ENCODE measurements around the gene GALNT15. TPM values are rescaled to one million over a fixed set of nuclear protein-coding genes. Genes with fewer than 3 reads are reported as not detected.

Gene GALNT15
- total RNA-seq, 2 experiments from 2014 or later, result not detected

GRCh38 chr3:16145176-16145575, 29.3 kb upstream of the GALNT15 start:
- Mint-ChIP-seq H3K27me3 (no peaks in the 10 kb centered on the region), H3K4me1 (no peaks in the 10 kb centered on the region), H3K9me3 (peaks cover 7% of the 10 kb centered on the region), H3K4me3 (no peak overlapping the region), H3K36me3 (no peaks in the 10 kb centered on the region), H3K27ac (no peak overlapping the region)
- DNase-seq, result no peak

DNA sequence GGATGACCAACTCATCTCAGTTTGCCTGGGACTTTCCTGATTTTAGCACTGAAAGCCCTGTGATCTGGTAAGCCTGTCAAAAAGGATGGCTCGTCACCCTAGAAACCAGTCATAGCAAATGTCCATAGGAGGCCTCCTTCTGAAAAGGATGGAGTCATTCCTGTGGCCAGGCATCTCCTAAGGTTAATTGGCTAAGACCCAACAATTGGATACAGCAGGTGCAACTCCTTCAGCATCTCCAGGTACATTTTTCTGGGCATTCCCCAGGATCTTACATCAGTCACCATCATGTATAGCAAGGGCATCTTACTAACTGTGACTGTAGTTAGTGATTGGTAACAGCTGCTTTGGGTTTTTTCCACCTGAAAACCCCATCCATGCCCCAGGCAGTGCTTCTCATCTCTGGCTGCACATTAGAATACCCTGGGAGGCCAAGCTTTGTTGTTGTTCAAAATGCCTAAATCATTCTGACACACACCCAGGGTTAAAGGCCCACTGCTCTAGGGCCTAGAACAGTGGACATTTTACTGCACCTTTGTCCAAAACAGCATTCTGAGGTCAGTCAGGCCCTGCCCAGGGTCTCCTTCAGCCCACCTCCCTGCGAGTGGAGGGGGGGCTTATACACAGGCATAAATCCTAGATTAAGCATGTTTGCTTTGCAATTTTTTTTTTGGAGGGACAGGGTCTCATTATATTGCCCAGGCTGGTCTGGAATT, 28.3 kb upstream of the GALNT15 start:
- no peaks in the 10 kb centered on the region for H3K36me3 Mint-ChIP-seq
- H3K4me1 Mint-ChIP-seq, result no peaks in the 10 kb centered on the region
- H3K27me3 Mint-ChIP-seq, result no peaks in the 10 kb centered on the region
- no peak for DNase-seq
- H3K27ac Mint-ChIP-seq, result no peak overlapping the region
- no peak overlapping the region for H3K4me3 Mint-ChIP-seq
- peaks cover 7% of the 10 kb centered on the region for H3K9me3 Mint-ChIP-seq

DNA sequence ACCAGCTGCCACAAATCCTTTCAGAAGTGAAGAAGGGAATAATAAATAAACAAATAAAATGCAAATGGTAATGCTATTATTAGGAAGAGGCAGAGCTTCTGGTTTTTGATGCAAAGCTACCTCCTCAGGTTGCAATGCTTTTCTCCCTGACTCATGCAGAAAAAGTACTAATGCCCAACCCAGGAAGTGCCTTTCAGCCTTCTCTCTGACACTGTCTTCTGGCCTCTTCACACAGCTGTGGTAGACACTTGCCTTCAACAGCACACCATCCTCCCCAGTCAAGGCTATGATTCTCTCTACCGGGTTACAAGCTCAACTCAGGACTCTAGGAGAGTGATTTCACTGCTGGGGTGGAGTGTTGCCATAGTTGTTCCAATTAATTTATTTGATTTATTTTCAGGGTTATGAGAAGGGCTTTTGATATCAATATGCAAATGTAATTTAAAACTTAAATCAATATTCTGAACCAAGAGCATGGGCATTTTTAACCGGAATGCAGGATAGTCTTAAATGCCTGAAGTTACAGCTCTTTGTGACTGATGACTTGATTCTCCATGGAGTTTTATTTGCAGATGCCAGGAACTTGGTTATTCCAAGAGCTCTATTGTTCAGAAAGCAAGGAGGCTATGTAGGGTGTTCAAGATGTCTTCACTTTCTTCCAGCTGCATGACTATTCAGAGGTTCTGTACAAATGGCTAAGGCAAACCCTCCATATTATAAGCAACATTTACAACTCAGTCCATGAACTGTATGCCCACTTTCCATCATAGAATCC, 27.1 kb upstream of the GALNT15 start:
- Mint-ChIP-seq H3K36me3 (no peaks in the 10 kb centered on the region), H3K27ac (no peak overlapping the region), H3K4me3 (no peak overlapping the region), H3K9me3 (peaks cover 7% of the 10 kb centered on the region), H3K4me1 (no peaks in the 10 kb centered on the region), H3K27me3 (no peaks in the 10 kb centered on the region)
- no peak for DNase-seq

- H3K27ac Mint-ChIP-seq, result no peak overlapping the region
- H3K9me3 Mint-ChIP-seq, result peaks cover 12% of the 10 kb centered on the region
- H3K4me1 Mint-ChIP-seq, result no peaks in the 10 kb centered on the region
- no peak for DNase-seq
- no peak overlapping the region for H3K4me3 Mint-ChIP-seq
- H3K36me3 Mint-ChIP-seq, result no peaks in the 10 kb centered on the region
- no peaks in the 10 kb centered on the region for H3K27me3 Mint-ChIP-seq
These were observed 26.3 kb upstream of the GALNT15 start for GRCh38 chr3:16148213-16148612.

DNA sequence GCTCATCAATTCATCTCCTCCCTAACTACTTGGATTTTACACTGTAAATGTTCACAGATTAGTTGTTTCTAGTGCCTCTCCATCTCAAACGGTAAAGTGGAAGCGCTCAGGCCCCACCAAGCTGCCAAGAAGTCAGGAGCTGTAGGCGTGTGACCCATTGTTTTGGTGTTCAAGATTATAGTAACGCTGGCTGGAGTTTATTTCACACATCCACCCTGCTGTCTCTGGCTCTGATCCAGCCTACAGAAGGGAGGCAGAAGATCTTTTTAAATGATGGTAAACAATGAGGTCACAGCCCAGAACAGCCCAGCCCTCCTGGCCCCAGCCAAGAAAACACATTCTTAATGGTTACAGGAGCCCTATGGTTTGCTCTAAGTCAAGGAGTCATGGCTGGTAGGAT, 25.7 kb upstream of the GALNT15 start:
- Mint-ChIP-seq H3K27ac (no peak overlapping the region), H3K27me3 (peaks cover 5% of the 10 kb centered on the region), H3K9me3 (peaks cover 15% of the 10 kb centered on the region), H3K4me1 (no peaks in the 10 kb centered on the region), H3K4me3 (no peak overlapping the region), H3K36me3 (no peaks in the 10 kb centered on the region)
- no peak for DNase-seq

DNA sequence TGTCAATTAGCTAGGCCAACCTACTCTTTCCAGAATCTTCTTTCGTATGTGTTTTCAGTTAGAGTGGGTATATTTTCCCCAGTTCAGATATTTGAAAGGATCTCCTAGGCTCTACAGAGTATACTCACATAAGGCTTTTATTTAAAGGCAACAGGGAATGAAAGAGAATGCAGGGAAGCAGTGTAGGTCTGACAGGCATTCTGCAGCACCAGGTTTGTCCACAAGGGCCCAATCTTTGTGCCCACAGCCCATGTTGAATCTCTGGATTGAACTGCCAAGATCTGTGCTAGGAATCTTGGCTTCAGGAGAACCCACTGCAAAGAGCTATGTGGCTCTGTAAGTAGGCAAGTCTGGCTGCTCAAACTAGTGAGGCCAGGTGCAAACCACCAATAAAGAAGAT, 24.2 kb upstream of the GALNT15 start:
- Mint-ChIP-seq H3K4me3 (no peak overlapping the region), H3K4me1 (no peaks in the 10 kb centered on the region), H3K36me3 (no peaks in the 10 kb centered on the region), H3K27me3 (peaks cover 15% of the 10 kb centered on the region), H3K27ac (no peak overlapping the region), H3K9me3 (peaks cover 12% of the 10 kb centered on the region)
- no peak for DNase-seq

DNA sequence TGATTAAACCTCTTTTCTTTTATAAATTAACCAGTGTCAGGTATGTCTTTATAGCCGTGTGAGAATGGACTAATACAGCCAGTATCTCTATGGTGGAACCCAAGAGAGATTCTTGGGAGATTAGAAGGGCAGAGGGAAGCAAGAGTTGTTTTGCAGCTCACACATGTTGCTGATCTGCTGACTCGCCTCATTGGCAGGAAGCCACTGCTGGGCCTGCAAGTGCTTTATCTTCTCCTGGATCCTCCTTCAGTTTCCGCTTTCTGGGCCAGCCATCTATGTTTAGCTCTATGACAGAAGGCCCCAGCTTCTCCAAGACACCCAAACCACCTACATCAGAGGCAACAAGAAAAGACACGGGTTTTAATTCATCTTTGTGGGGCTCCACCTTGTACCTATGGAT, 23.4 kb upstream of the GALNT15 start:
- Mint-ChIP-seq H3K4me3 (no peak overlapping the region), H3K4me1 (no peaks in the 10 kb centered on the region), H3K27me3 (peaks cover 15% of the 10 kb centered on the region), H3K9me3 (peaks cover 12% of the 10 kb centered on the region), H3K27ac (no peak overlapping the region), H3K36me3 (no peaks in the 10 kb centered on the region)
- no peak for DNase-seq

GRCh38 chr3:16168211-16168610, 6.3 kb upstream of the GALNT15 start:
- Mint-ChIP-seq H3K27me3 (peaks cover 9% of the 10 kb centered on the region), H3K9me3 (peaks cover 15% of the 10 kb centered on the region), H3K27ac (no peak overlapping the region), H3K4me3 (no peak overlapping the region), H3K4me1 (no peaks in the 10 kb centered on the region), H3K36me3 (peaks cover 4% of the 10 kb centered on the region)
- DNase-seq, result no peak

DNA sequence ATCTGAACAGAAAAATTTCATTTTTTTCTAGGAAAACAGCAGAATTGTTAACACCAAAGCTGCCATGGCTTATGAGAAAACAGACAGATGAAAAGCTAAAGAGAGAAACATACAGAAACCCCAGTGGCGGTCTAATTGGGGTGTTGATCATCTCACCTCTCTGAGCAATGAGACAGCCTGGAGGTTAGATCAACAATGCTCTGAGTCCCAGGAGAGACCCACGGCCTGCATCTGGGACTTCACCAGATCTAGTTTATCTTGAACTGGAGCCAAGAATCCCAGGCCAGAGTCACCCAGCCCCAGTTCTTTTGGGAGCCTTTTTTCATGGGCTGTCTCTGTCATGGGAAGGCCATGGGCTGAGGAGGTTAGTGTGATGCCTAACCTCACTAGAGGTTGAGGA, 3.5 kb upstream of the GALNT15 start:
- no peaks in the 10 kb centered on the region for H3K4me1 Mint-ChIP-seq
- peaks cover 2% of the 10 kb centered on the region for H3K9me3 Mint-ChIP-seq
- H3K27me3 Mint-ChIP-seq, result no peaks in the 10 kb centered on the region
- no peak for DNase-seq
- no peaks in the 10 kb centered on the region for H3K36me3 Mint-ChIP-seq
- H3K4me3 Mint-ChIP-seq, result no peak overlapping the region
- H3K27ac Mint-ChIP-seq, result no peak overlapping the region

DNA sequence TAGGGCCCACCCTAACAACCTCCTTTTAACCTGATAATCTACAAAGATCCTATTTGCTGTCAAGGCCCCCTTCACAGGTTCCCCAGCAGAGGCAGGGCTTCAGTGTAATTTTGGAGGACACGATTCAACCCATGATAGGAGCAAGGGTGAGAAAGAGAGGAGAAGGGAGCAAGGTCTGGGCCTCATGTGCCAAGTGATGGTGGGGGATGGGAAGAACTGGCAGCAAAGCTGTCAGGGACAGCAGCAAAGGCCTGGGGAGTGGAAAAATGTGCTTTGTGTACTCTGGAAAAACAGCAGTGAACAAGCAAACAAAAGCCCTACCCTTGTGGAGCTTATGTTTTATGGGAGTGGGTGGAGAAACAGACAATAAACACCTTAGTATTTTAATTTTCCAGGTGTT, 2.7 kb upstream of the GALNT15 start:
- no peak overlapping the region for H3K4me3 Mint-ChIP-seq
- DNase-seq, result no peak

DNA sequence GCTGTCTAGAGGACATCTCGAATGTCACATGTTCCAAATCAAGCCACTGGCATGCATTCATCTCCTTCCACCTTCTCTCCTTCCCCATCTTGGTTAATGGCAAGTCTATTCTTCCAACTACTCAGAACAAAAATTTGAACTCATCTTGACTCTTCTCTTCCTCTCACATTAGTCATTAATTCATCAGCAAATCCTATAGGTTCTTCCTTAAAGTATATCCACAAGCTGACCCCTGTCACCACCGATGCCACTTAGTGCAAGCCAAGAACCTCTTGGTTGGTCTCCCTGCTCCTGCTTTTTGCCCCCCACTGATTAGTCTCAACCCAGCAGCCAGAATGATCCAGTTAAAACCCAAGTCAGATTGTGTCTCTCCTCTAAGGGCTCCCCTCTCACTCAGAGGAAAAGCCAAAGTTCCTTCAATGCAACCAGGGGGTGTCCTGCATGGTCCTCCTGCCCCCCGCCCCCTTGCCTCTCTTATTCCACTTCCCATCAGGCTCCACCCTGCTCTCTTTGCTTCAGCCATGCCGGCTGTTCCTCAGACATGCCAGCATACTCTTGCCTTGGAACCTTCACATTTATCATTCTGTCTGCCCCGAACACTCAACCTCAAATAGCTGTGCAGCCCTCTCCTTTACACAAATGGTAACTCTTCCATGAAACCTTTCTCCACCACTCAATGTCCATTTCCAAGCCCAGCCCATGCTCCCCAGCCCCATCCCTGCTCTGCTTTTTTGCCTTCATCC, 1.0 kb upstream of the GALNT15 start:
- peaks cover 7% of the 10 kb centered on the region for H3K27me3 Mint-ChIP-seq
- H3K36me3 Mint-ChIP-seq, result no peaks in the 10 kb centered on the region
- DNase-seq, result no peak
- H3K27ac Mint-ChIP-seq, result no peak overlapping the region
- no peak overlapping the region for H3K4me3 Mint-ChIP-seq
- peaks cover 2% of the 10 kb centered on the region for H3K9me3 Mint-ChIP-seq
- no peaks in the 10 kb centered on the region for H3K4me1 Mint-ChIP-seq

More for the DNA sequence above, 2.7 kb upstream of the GALNT15 start:
- no peaks in the 10 kb centered on the region for H3K36me3 Mint-ChIP-seq
- H3K4me1 Mint-ChIP-seq, result no peaks in the 10 kb centered on the region
- H3K27ac Mint-ChIP-seq, result no peak overlapping the region
- H3K27me3 Mint-ChIP-seq, result no peaks in the 10 kb centered on the region
- peaks cover 2% of the 10 kb centered on the region for H3K9me3 Mint-ChIP-seq

DNA sequence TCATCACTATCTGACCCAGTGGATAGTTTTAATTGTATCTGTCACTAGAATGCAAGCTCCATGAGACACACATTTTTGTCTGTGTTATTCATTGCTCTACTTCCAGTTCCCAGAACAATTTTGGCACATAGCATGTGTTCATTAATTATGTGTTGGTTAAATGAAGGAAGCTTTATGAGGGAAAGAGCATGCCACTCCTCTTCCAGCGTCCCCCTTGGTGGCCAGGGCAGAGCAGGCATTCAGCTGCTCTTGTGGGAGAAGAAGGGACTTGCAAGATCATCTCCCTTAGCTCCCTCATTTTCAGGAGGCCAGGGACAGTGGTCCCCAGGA, 489 bp upstream of the GALNT15 start:
- Mint-ChIP-seq H3K9me3 (peaks cover 2% of the 10 kb centered on the region), H3K4me1 (no peaks in the 10 kb centered on the region), H3K36me3 (no peaks in the 10 kb centered on the region), H3K4me3 (no peak overlapping the region), H3K27ac (no peak overlapping the region), H3K27me3 (peaks cover 10% of the 10 kb centered on the region)
- no peak for DNase-seq

DNA sequence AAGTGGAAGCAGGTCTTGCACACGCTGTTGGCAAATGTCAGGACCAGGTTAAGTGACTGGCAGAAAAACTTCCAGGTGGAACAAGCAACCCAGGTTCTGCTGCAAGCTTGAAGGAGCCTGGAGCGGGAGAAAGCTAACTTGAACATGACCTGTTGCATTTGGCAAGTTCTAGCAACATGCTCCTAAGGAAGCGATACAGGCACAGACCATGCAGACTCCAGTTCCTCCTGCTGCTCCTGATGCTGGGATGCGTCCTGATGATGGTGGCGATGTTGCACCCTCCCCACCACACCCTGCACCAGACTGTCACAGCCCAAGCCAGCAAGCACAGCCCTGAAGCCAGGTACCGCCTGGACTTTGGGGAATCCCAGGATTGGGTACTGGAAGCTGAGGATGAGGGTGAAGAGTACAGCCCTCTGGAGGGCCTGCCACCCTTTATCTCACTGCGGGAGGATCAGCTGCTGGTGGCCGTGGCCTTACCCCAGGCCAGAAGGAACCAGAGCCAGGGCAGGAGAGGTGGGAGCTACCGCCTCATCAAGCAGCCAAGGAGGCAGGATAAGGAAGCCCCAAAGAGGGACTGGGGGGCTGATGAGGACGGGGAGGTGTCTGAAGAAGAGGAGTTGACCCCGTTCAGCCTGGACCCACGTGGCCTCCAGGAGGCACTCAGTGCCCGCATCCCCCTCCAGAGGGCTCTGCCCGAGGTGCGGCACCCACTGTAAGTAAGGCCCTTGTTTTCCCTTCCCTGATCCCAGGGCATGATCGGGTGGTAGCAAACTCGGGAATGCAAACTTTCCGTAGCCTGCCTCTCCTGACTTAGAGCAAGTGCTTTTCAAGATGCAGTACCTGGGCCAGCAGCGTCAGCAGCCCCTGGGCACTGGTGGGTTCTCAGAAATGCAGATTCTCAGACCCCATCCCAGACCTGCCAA, 759 bp downstream of the GALNT15 start:
- Mint-ChIP-seq H3K27ac (no peak overlapping the region), H3K9me3 (no peaks in the 10 kb centered on the region), H3K36me3 (no peaks in the 10 kb centered on the region), H3K4me1 (no peaks in the 10 kb centered on the region), H3K27me3 (peaks cover 11% of the 10 kb centered on the region), H3K4me3 (no peak overlapping the region)
- no peak for DNase-seq

DNA sequence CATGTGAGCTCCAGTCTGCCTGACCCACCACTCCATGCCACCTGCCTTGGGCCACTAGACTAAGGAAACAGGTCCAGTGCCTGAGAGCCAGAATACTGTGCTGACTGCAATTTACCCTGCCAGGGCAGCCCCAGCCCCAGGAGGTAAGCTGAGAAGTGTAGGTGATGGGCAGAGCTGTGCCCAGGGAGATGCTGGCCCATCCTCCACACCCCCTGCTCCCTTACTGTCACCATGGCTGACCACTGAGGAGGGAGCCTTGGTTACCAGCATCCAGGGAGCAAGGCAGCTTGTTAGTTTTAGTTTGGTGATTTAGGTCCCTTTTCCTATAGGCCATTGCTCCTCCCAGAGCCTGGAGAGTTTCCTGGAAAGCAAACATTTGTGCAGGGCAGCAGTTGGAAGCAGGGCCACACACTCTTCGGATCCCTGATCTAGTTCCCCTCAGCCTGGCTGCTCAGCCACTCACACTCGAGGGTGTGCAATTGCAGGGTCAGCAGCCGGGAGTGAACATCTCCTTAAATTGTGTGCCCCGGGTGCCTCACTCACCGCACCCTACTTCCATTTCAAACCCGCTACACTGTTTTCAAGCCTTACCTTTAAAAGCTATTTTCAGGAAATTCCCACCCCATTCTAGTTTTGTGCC, 2.0 kb downstream of the GALNT15 start:
- Mint-ChIP-seq H3K9me3 (no peaks in the 10 kb centered on the region), H3K27ac (no peak overlapping the region), H3K27me3 (peaks cover 11% of the 10 kb centered on the region), H3K4me1 (no peaks in the 10 kb centered on the region), H3K4me3 (no peak overlapping the region), H3K36me3 (no peaks in the 10 kb centered on the region)
- DNase-seq, result no peak
